ENCODE data around the gene SLC2A13. TPM values are rescaled to one million over a fixed set of nuclear protein-coding genes. Genes with fewer than 3 reads are reported as not detected.
"Not testable (repeated sequence)": the region's sequence is repeated elsewhere in the genome, so short reads cannot be mapped to it uniquely, and the experiment has no call there.

Gene SLC2A13
- total RNA-seq, 1 donor from 2014 or later: 17.4 TPM

GRCh38 chr12:40034156-40034555 is 71.7 kb downstream of the SLC2A13 start:
- intact Hi-C loops (cut with DNase I): no loop called here
- TF ChIP-seq POLR2AphosphoS5 (IDR thresholded peaks at IDR 0.05; ENCODE audit: insufficient read depth in 1 of 2, low read depth in 1 of 2): no peak
- TF ChIP-seq CTCF (IDR thresholded peaks at IDR 0.05): no peak
- no peak for TF ChIP-seq POLR2A (IDR thresholded peaks at IDR 0.05)
- Histone ChIP-seq H3K27ac (no peak overlapping the region), H3K4me1 (no peaks in the 10 kb centered on the region), H3K36me3 (no peaks in the 10 kb centered on the region), H3K27me3 (no peaks in the 10 kb centered on the region), H3K9me3 (no peaks in the 10 kb centered on the region), H3K4me3 (no peak overlapping the region)
- DNase-seq (ENCODE audit: extremely low spot score in 2 of 2): no peak

- DNase-seq (ENCODE audit: extremely low spot score in 2 of 2): no peak
- TF ChIP-seq POLR2AphosphoS5 (IDR thresholded peaks at IDR 0.05; ENCODE audit: insufficient read depth in 1 of 2, low read depth in 1 of 2) (no peak), POLR2A (IDR thresholded peaks at IDR 0.05) (no peak), CTCF (IDR thresholded peaks at IDR 0.05) (no peak)
- H3K27me3 ChIP-seq: no peaks in the 10 kb centered on the region
- intact Hi-C loops (cut with DNase I): no loop called here
- H3K4me3 ChIP-seq: no peak overlapping the region
- H3K9me3 ChIP-seq: no peaks in the 10 kb centered on the region
- no peaks in the 10 kb centered on the region for H3K36me3 ChIP-seq
- H3K4me1 ChIP-seq: no peaks in the 10 kb centered on the region
- H3K27ac ChIP-seq: no peak overlapping the region
These were observed 72.6 kb downstream of the SLC2A13 start for GRCh38 chr12:40033242-40033630.

- Histone ChIP-seq H3K36me3 (no peaks in the 10 kb centered on the region), H3K4me1 (no peaks in the 10 kb centered on the region), H3K9me3 (no peaks in the 10 kb centered on the region), H3K27me3 (no peaks in the 10 kb centered on the region), H3K27ac (no peak overlapping the region), H3K4me3 (no peak overlapping the region)
- DNase-seq (ENCODE audit: extremely low spot score in 2 of 2): no peak
- TF ChIP-seq CTCF (IDR thresholded peaks at IDR 0.05) (no peak), POLR2AphosphoS5 (IDR thresholded peaks at IDR 0.05; ENCODE audit: insufficient read depth in 1 of 2, low read depth in 1 of 2) (no peak), POLR2A (IDR thresholded peaks at IDR 0.05) (no peak)
- intact Hi-C loops (cut with DNase I): no loop called here
These were observed 73.2 kb downstream of the SLC2A13 start for GRCh38 chr12:40032433-40033241.

GRCh38 chr12:40031965-40032364 is 73.9 kb downstream of the SLC2A13 start:
- Histone ChIP-seq H3K4me3 (no peak overlapping the region), H3K36me3 (no peaks in the 10 kb centered on the region), H3K9me3 (no peaks in the 10 kb centered on the region), H3K27ac (no peak overlapping the region), H3K4me1 (no peaks in the 10 kb centered on the region), H3K27me3 (no peaks in the 10 kb centered on the region)
- intact Hi-C loops (cut with DNase I): no loop called here
- TF ChIP-seq POLR2A (IDR thresholded peaks at IDR 0.05): no peak
- no peak for TF ChIP-seq POLR2AphosphoS5 (IDR thresholded peaks at IDR 0.05; ENCODE audit: insufficient read depth in 1 of 2, low read depth in 1 of 2)
- TF ChIP-seq CTCF (IDR thresholded peaks at IDR 0.05): no peak
- no peak for DNase-seq (ENCODE audit: extremely low spot score in 2 of 2)

DNA sequence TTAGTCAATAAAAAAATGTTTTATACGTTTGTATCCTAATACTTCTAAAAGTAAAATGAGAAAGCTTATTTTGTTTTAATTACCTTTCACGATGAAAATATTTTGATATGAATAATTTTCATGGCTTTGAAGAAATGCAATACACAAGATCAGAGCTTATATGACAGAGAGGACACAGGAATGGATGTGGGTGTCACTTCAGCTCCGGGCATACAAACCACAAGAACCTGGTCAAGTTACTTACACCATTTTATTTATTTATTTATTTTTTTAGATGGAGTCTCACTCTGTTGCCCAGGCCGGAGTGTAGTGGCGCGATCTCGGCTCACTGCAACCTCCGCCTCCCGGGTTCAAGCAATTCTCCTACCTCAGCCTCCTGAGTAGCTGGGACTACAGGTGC is 74.9 kb downstream of the SLC2A13 start:
- H3K4me3 ChIP-seq; H3K9me3 ChIP-seq; H3K36me3 ChIP-seq; DNase-seq (ENCODE audit: extremely low spot score in 2 of 2); H3K27me3 ChIP-seq; H3K4me1 ChIP-seq; H3K27ac ChIP-seq; intact Hi-C loops (cut with DNase I): not testable (repeated sequence)

Measured in vagina (tissue), 2 donors.